Measurements from ENCODE around the gene NXPH3. TPM values are rescaled to one million over a fixed set of nuclear protein-coding genes. Genes with fewer than 3 reads are reported as not detected.

NXPH3 gene
- total and polyA plus RNA-seq, 2 donors (not counting 3 experiments of a cell fraction or from before 2014, with no cell fraction given), result 1.7 to 2.0 TPM

DNA sequence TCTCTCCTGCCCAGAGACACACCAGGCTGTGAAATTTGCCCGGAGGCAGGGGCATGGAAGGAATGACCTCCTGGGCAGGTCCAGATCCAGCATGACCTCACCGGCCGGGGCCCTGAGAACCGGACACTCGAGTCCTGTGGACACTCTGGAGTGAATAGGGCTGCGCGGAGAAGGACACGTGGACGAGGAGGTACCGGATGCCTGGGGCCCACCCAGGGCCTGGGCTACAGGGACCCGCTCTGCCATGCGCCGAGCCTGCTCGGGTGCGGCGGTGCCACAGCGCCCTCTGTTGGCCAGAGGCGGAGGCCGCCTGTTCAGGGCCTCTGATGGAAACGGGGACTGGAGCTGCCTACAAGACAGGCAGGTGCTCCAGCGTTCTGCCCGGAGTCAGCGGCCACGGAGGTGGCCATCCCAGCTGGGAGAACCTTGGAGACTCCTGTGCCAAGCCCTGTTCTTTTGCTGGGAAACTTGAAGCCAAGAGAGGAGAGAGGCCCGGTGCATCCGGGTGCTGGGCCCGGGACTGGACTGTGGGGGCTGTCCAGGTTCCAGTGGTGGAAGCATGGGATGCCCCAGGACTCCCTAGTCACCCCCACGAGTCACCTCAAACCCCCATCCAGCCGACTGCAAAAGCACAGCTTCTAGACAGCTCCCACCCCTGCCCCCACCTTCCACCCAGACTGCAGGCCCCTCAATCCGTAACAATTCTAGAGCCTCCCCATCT lies 19.3 kb upstream of the NXPH3 start:
- dilution Hi-C loops (cut with MboI; ENCODE audit: extremely low pct_ligation_motif_present, low sequenced_read_pairs), result no loop called here
- Histone ChIP-seq H3K9me1 (replicated peaks; ENCODE audit: control insufficient read depth, extremely low read depth, insufficient read depth, low read length) (no peaks in the 10 kb centered on the region), H3K9ac (replicated peaks; ENCODE audit: extremely low read depth, insufficient read depth, low read length) (no peak overlapping the region), H3K4me2 (ENCODE audit: insufficient read depth, low read length) (peak overlapping the region; percentile 25), H3K9me3 (replicated peaks; ENCODE audit: control insufficient read depth, insufficient read depth, low read length) (no peaks in the 10 kb centered on the region), H3K79me2 (ENCODE audit: control insufficient read depth, insufficient read depth, low read length) (no peaks in the 10 kb centered on the region), H4K20me1 (replicated peaks; ENCODE audit: control insufficient read depth, extremely low read depth, insufficient read depth, low read length) (no peaks in the 10 kb centered on the region), H3K36me3 (ENCODE audit: control insufficient read depth in 2 of 2, extremely low read depth in 1 of 2, insufficient read depth in 2 of 2, low read length in 2 of 2) (no peaks in the 10 kb centered on the region), H3K27me3 (ENCODE audit: control insufficient read depth in 2 of 2, insufficient read depth in 2 of 2, low read length in 2 of 2) (no peaks in the 10 kb centered on the region), H3K4me3 (replicated peaks in 1 of 3; ENCODE audit: insufficient read depth in 1 of 3, low read depth in 1 of 3, low read length in 3 of 3) (no peak overlapping the region), H3K4me1 (ENCODE audit: control insufficient read depth, extremely low read depth, insufficient read depth, low read length) (peaks cover 2% of the 10 kb centered on the region), H2AFZ (ENCODE audit: low read depth, low read length) (peak overlapping the region; percentile 98), H3K27ac (ENCODE audit: insufficient read depth, low read depth, low read length) (no peak overlapping the region)
- ChIA-PET POLR2A (no interaction called here), CTCF (interaction anchor here (0.6 to 4.2 kb wide), 73 partner anchors 9 to 445 kb away, joined by 3 to 188 read pairs (median 4); partner anchors contain the start of genes FAM117A, NGFR, NXPH3 and PHB1)
- FAIRE-seq, result peak; percentile 89
- no peak for TF ChIP-seq GATA2 (IDR thresholded peaks at IDR 0.05; ENCODE audit: insufficient read depth, insufficient read length, low read depth, low read length)
- TF ChIP-seq POLR2AphosphoS5 (IDR thresholded peaks at IDR 0.05; ENCODE audit: insufficient read depth, low read depth, low read length), result no peak
- TF ChIP-seq FOS (IDR thresholded peaks at IDR 0.05; ENCODE audit: borderline replicate concordance, insufficient read depth, low read length), result no peak
- TF ChIP-seq, protein P1, sequence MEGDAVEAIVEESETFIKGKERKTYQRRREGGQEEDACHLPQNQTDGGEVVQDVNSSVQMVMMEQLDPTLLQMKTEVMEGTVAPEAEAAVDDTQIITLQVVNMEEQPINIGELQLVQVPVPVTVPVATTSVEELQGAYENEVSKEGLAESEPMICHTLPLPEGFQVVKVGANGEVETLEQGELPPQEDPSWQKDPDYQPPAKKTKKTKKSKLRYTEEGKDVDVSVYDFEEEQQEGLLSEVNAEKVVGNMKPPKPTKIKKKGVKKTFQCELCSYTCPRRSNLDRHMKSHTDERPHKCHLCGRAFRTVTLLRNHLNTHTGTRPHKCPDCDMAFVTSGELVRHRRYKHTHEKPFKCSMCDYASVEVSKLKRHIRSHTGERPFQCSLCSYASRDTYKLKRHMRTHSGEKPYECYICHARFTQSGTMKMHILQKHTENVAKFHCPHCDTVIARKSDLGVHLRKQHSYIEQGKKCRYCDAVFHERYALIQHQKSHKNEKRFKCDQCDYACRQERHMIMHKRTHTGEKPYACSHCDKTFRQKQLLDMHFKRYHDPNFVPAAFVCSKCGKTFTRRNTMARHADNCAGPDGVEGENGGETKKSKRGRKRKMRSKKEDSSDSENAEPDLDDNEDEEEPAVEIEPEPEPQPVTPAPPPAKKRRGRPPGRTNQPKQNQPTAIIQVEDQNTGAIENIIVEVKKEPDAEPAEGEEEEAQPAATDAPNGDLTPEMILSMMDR (IDR thresholded peaks at IDR 0.05; ENCODE audit: extremely low read depth in 1 of 2, insufficient read depth in 1 of 2, low read depth in 1 of 2, low read length in 2 of 2), result peak; percentile 98 to 99
- no TSS peak for BruUV-seq (replicated peaks)
- peak; percentile 66 for DNase-seq (ENCODE audit: low read depth, low spot score)
- intact Hi-C loops (cut with micrococcal nuclease), result loop anchor here (1.0 kb wide), 4 partner anchors 60 to 241 kb away; no protein-coding TSS in a partner anchor

Measured in endothelial cell of umbilical vein (primary cell).